Psoas muscle (tissue), 8 donors: ENCODE data around the gene TIMM9. TPM values are rescaled to one million over a fixed set of nuclear protein-coding genes. Genes with fewer than 3 reads are reported as not detected.

Experiments
- ATAC-seq, 4 donors: fragments of 200-7000 bp; cut with Tn5 transposase; one replicate each; pipeline ENCODE4 v1.9.1; 2020; ENCODE audit warnings: moderate library complexity in 3 of 4, mild to moderate bottlenecking in 2 of 4
- DNase-seq, 2 donors: peaks; one replicate each; pipeline ENCODE4 v3.0.0-alpha.2; 2020
- H3K27ac ChIP-seq: fragments of 200-600 bp; one replicate; pipeline ENCODE4 v1.8.0; 2022
- H3K27me3 ChIP-seq, 3 donors: fragments of 200-600 bp in 1 of 3; one replicate each; pipeline versions ENCODE4 v1.6.1 to v1.8.0; 2013 to 2022; ENCODE audit warnings: low read length in 2 of 3, mild to moderate bottlenecking in 2 of 3, moderate library complexity in 1 of 3; ENCODE audit not compliant: insufficient read depth in 3 of 3
- H3K36me3 ChIP-seq, 2 donors: fragments of 200-600 bp in 1 of 2; one replicate each; pipeline versions ENCODE4 v1.6.1 to v1.8.0; 2013 to 2022; ENCODE audit warnings: low read depth in 1 of 2, mild to moderate bottlenecking in 1 of 2, moderate library complexity in 1 of 2; ENCODE audit not compliant: insufficient read depth in 1 of 2
- H3K4me1 ChIP-seq: fragments of 200-600 bp; one replicate; pipeline ENCODE4 v1.8.0; 2022
- H3K4me3 ChIP-seq: fragments of 200-600 bp; one replicate; pipeline ENCODE4 v1.8.0; 2022; ENCODE audit warnings: mild to moderate bottlenecking
- H3K9me3 ChIP-seq: fragments of 200-600 bp; one replicate; pipeline ENCODE4 v1.8.0; 2022
- WGBS, 3 donors: extraction: QIAGEN DNeasy Blood & Tissue Kit; methylation state at CpG; one replicate each; pipeline versions ENCODE4 v1.1.6 to v1.1.7; 2013; 5-methylcytosine and 5-hydroxymethylcytosine counted together
- intact Hi-C, 2 donors: fragments of 100-400 bp; cut with DNase I; formaldehyde crosslinking; loops; one replicate each; pipeline versions ENCODE4 v1.11.0 to v1.14.2; 2022
- polyA plus RNA-seq, 3 donors: library from polyadenylated mRNA; stranded (reverse); fragments of 200-250 nt; gene quantifications; one replicate each; pipeline ENCODE4 v1.2.3, GENCODE V29; 2013
- total RNA-seq, 4 donors: library from RNA; stranded (reverse); fragmentation: NEBNext Ultra II Directional in 2 of 4; extraction: Animal tissue kit (Norgen Biotek cat#: 25700) in 2 of 4; gene quantifications; one replicate each; pipeline versions ENCODE4 v1.2.1 to v1.2.4, GENCODE V29; 2021 to 2023
- TF ChIP-seq, protein P1 (sequence below): fragments of 200-600 bp; IDR thresholded peaks from one replicate; pipeline ENCODE4 v1.8.0; 2022; ENCODE audit warnings: antibody characterized with exemption
- donor health status: healthy with polysubstance abuse.
- donor health status: DM: no; HTN: no; CAD: no; lungs with moderate emphysema.
- donor health status: Bipolar disorder and iron deficiency.
- donor health status: healthy.
- donor health status: DM: yes; HTN: yes; CAD: no.
- donor health status: DM: no; HTN: no; CAD: no.
- donor health status: DM: no; HTN: no; CAD: no.
- donor health status: DM: yes; HTN: yes; CAD: no.

The TIMM9 gene
- total and polyA plus RNA-seq, 7 donors = 44.2 to 87.8 (median 52.2) TPM

DNA sequence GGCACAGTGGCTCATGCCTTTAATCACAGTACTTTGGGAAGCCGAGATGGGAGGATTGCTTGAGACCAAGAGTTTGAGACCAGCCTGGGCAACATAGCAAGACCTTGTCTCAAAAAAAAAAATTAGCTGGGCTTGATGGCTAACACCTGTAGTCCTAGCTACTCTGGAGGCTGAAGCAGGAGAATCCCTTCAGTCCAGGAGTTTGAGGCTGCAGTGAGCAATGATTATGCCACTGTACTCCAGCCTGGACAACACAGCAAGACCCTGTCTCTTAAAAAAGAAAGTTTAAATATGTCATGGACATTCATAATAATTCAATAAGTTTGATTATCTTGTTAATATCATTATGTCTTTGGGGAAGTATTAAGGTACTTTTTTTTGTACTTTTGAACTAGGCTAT, 39.1 kb upstream of the TIMM9 start:
- TF ChIP-seq, protein P1, sequence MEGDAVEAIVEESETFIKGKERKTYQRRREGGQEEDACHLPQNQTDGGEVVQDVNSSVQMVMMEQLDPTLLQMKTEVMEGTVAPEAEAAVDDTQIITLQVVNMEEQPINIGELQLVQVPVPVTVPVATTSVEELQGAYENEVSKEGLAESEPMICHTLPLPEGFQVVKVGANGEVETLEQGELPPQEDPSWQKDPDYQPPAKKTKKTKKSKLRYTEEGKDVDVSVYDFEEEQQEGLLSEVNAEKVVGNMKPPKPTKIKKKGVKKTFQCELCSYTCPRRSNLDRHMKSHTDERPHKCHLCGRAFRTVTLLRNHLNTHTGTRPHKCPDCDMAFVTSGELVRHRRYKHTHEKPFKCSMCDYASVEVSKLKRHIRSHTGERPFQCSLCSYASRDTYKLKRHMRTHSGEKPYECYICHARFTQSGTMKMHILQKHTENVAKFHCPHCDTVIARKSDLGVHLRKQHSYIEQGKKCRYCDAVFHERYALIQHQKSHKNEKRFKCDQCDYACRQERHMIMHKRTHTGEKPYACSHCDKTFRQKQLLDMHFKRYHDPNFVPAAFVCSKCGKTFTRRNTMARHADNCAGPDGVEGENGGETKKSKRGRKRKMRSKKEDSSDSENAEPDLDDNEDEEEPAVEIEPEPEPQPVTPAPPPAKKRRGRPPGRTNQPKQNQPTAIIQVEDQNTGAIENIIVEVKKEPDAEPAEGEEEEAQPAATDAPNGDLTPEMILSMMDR = no peak
- Histone ChIP-seq H3K36me3 (peaks cover 2 to 86% of the 10 kb centered on the region in 2 donors), H3K27ac (no peak overlapping the region), H3K4me1 (no peaks in the 10 kb centered on the region), H3K4me3 (no peak overlapping the region), H3K27me3 (no peaks in the 10 kb centered on the region), H3K9me3 (no peaks in the 10 kb centered on the region)
- no peak for DNase-seq
- 88 to 100% (median 96%) methylated on average over 1 of the region's 1 CpG for WGBS, 3 donors
- intact Hi-C loops = no loop called here
- no peak for ATAC-seq

DNA sequence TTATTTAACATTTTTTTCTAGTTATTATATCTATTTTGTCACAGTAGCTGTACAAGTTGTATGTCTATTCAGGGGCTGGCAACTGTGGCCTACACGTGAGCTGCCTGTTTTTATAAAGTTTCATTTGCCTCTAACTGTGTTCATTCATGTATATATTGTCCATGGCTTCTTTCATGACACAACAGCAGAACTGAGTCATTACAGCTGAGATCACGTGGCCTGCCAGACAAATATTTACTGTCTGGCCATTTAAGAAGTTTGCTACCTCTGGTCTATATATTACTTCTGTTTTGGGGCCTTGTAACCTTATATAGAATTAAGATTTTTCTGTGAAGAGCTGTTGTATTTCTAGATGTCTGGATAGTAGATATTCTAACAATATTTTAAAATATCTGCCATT, 38.1 kb upstream of the TIMM9 start:
- no peaks in the 10 kb centered on the region for H3K27me3 ChIP-seq
- DNase-seq (no peak), ATAC-seq (no peak)
- H3K27ac ChIP-seq = no peak overlapping the region
- TF ChIP-seq, protein P1 = no peak
- no peak overlapping the region for H3K4me3 ChIP-seq
- no peaks in the 10 kb centered on the region for H3K4me1 ChIP-seq
- intact Hi-C loops = no loop called here
- H3K9me3 ChIP-seq = no peaks in the 10 kb centered on the region
- H3K36me3 ChIP-seq = peaks cover 2 to 86% of the 10 kb centered on the region in 2 donors
- 89 to 93% (median 90%) methylated on average over 2 of the region's 2 CpGs for whole genome bisulfite sequencing, 3 donors

DNA sequence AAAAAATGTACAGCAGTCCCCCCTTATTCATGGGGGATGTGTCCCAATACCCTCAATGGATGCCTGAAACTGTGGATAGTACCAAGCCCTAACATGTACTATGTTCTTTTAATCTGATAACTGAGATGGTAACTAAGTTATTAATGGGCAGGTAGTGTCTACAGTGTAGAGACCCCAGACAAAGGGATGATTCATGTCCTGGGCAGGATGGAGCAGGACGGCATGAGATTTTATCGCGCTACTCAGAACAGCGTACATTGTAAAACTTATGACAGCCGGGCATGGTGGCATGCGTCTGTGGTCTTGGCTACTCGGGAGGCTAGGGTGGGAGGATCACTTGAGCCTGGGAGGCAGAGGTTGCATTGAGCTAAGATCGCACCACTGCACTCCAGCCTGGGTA, 37.3 kb upstream of the TIMM9 start:
- DNase-seq (no peak), ATAC-seq (no peak)
- 96% methylated on average over 8 of the region's 8 CpGs for WGBS, 3 donors
- Histone ChIP-seq H3K27me3 (no peaks in the 10 kb centered on the region), H3K9me3 (no peaks in the 10 kb centered on the region), H3K4me3 (no peak overlapping the region), H3K36me3 (peaks cover 2 to 90% of the 10 kb centered on the region in 2 donors), H3K27ac (no peak overlapping the region), H3K4me1 (no peaks in the 10 kb centered on the region)
- intact Hi-C loops = no loop called here
- TF ChIP-seq, protein P1 = no peak

DNA sequence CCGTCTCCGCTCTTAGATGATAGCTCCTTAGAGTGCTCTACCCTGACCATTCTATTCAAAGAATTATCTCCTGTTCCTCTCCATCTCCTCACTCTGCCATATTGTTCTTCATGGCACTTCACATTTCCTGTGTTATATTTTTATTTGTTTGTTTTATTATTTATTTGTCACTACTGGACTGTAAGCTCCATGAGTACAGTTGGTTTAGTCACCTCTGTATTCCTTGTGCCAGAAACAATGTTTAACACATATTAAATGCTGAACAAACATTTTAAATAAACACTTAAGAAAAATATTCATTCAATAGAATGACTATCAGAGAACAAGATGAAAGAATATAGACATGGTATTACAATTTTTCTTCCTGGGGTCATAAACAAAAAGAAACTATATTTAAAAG, 35.8 kb upstream of the TIMM9 start:
- Histone ChIP-seq H3K4me3 (no peak overlapping the region), H3K36me3 (peaks cover 0 to 92% of the 10 kb centered on the region in 2 donors), H3K27ac (no peak overlapping the region), H3K4me1 (no peaks in the 10 kb centered on the region), H3K27me3 (no peaks in the 10 kb centered on the region), H3K9me3 (no peaks in the 10 kb centered on the region)
- DNase-seq (no peak), ATAC-seq (no peak)
- WGBS, 3 donors = 92 to 97% (median 97%) methylated on average over 2 of the region's 2 CpGs
- intact Hi-C loops = no loop called here
- TF ChIP-seq, protein P1 = no peak

DNA sequence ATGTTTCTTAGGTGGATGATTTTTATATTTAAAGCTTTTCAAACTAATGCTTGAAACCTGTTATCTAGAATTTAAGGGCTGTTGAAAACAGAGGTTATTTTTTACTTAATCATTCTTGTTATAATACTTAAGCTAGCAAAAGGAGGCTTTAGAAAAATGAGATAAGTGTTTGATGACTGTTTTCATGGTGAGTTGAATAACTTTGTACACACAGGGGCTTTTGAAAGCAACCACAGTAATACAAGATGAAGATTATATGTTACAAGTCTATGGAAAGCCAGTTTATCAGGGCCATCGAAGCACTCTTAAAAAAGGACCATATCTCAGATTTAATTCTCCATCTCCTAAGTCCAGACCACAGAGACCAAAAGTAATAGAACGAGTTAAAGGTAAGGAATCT, 33.4 kb upstream of the TIMM9 start:
- no peak for DNase-seq
- Histone ChIP-seq H3K4me3 (no peak overlapping the region), H3K27me3 (no peaks in the 10 kb centered on the region), H3K36me3 (peaks cover 0 to 90% of the 10 kb centered on the region in 2 donors), H3K27ac (no peak overlapping the region), H3K9me3 (no peaks in the 10 kb centered on the region), H3K4me1 (no peaks in the 10 kb centered on the region)
- ATAC-seq = no peak
- intact Hi-C loops = no loop called here
- 83 to 93% (median 93%) methylated on average over 2 of the region's 2 CpGs for WGBS, 3 donors
- TF ChIP-seq, protein P1 = no peak
